SJSA1 (cell line): Measurements from ENCODE around the gene GADD45GIP1. TPM values are rescaled to one million over a fixed set of nuclear protein-coding genes. Genes with fewer than 3 reads are reported as not detected.
A peak's percentile ranks its signal among the peaks of the same experiment; 100 is the strongest.

ENCODE experiments used
- DNase-seq, 2 experiments: peaks; one replicate each; pipeline ENCODE4 v3.0.0-alpha.2; 2015 to 2020; ENCODE audit warnings: low spot score in 2 of 2, low read depth in 1 of 2
- H3K27ac ChIP-seq: fragments of 250-450 bp; sonication (Bioruptor Pico); 2 replicates; pipeline ENCODE4 v1.5.1; 2020; ENCODE audit warnings: mild to moderate bottlenecking, moderate library complexity
- H3K27me3 ChIP-seq: fragments of 250-450 bp; sonication (Bioruptor Pico); replicated peaks from 2 replicates; pipeline ENCODE4 v1.5.1; 2020; ENCODE audit warnings: mild to moderate bottlenecking, moderate library complexity
- H3K36me3 ChIP-seq: fragments of 250-450 bp; sonication (Bioruptor Pico); 2 replicates; pipeline ENCODE4 v1.5.1; 2020; ENCODE audit warnings: mild to moderate bottlenecking
- H3K4me1 ChIP-seq: fragments of 250-450 bp; sonication (Bioruptor Pico); replicated peaks from 2 replicates; pipeline ENCODE4 v1.6.1; 2021; ENCODE audit warnings: mild to moderate bottlenecking
- H3K4me3 ChIP-seq: fragments of 250-450 bp; sonication (Bioruptor Pico); 2 replicates; pipeline ENCODE4 v1.5.1; 2020; ENCODE audit warnings: mild to moderate bottlenecking
- H3K9me3 ChIP-seq: fragments of 250-450 bp; sonication (Bioruptor Pico); replicated peaks from 2 replicates; pipeline ENCODE4 v1.5.1; 2020; ENCODE audit warnings: mild to moderate bottlenecking
- total RNA-seq: library from RNA; depleted of rRNA; stranded (reverse); fragments of >200 nt; shearing (Covaris generic); gene quantifications from 2 replicates; pipeline ENCODE4 v1.2.3, GENCODE V29; 2014; rRNA removed

GADD45GIP1 gene
- total RNA-seq: 75.7 and 84.3 TPM in 2 replicates

GRCh38 chr19:12956446-12957388 is at the start of gene GADD45GIP1:
Gene GADD45GIP1 (minus strand): TSS chr19:12957223. CDS start chr19:12957212, 11 bp downstream.
- H3K4me1 ChIP-seq: peaks cover 15% of the 10 kb centered on the region
- no peaks in the 10 kb centered on the region for H3K9me3 ChIP-seq
- peak within 1 kb of the TSS; percentile 96 for H3K4me3 ChIP-seq
- H3K27ac ChIP-seq: peak within 1 kb of the TSS; percentile 78
- peaks cover 52% of the 10 kb centered on the region for H3K36me3 ChIP-seq
- peak; percentile 81 to 85 for DNase-seq
- H3K27me3 ChIP-seq: no peaks in the 10 kb centered on the region

GRCh38 chr19:13005861-13006370 is 48.9 kb upstream of the GADD45GIP1 start:
- Histone ChIP-seq H3K36me3 (no peaks in the 10 kb centered on the region), H3K27me3 (no peaks in the 10 kb centered on the region), H3K4me1 (no peaks in the 10 kb centered on the region), H3K27ac (no peak overlapping the region), H3K9me3 (no peaks in the 10 kb centered on the region), H3K4me3 (no peak overlapping the region)
- DNase-seq: no peak

DNA sequence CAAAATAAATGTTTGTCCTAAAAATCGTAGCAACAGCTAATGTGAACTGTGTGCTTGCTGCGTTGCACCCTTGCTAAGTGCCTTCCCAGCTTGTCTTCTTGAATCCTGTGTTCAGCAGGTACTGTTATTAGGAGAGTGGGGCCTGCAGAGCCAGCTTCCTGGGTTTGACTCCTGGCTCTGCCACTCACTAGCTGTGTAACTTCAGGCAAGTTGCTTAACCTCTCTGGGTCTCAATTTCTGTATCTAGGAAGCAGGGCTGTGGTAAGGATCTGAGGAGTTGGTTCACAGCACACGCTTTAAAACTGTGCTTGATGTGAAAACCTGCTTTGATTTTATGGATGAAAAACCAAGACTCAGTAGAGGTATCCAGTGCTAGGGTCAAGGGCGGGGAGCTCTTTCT is 48.2 kb upstream of the GADD45GIP1 start:
- no peak overlapping the region for H3K27ac ChIP-seq
- H3K27me3 ChIP-seq: no peaks in the 10 kb centered on the region
- DNase-seq: no peak
- H3K4me3 ChIP-seq: no peak overlapping the region
- H3K4me1 ChIP-seq: no peaks in the 10 kb centered on the region
- H3K36me3 ChIP-seq: no peaks in the 10 kb centered on the region
- H3K9me3 ChIP-seq: no peaks in the 10 kb centered on the region

DNA sequence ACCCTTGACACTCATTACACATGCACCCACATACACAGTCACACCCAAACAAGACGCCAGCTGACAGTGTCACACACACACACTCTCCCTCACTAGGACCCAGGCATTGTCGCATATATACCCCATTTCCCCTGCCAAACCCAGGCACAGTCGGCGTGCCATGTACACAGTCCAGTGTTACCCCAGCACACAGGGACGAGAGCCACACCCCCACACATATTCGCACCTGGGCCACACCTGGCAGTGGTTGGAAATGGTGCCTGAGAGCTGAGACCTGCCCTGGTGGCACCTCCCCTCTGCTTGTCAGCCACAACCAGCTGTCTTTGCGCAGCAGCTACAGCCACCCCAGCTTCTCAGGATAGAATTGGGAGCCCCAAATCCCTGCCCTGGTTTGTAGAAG is 47.2 kb upstream of the GADD45GIP1 start:
- no peak overlapping the region for H3K27ac ChIP-seq
- no peaks in the 10 kb centered on the region for H3K9me3 ChIP-seq
- H3K4me1 ChIP-seq: no peaks in the 10 kb centered on the region
- no peaks in the 10 kb centered on the region for H3K36me3 ChIP-seq
- no peaks in the 10 kb centered on the region for H3K27me3 ChIP-seq
- H3K4me3 ChIP-seq: no peak overlapping the region
- DNase-seq: no peak

- Histone ChIP-seq H3K4me1 (no peaks in the 10 kb centered on the region), H3K4me3 (no peak overlapping the region), H3K9me3 (no peaks in the 10 kb centered on the region), H3K27me3 (no peaks in the 10 kb centered on the region), H3K36me3 (peaks cover 4% of the 10 kb centered on the region), H3K27ac (no peak overlapping the region)
- DNase-seq: no peak
These were observed 46.1 kb upstream of the GADD45GIP1 start for GRCh38 chr19:13003081-13003480.

GRCh38 chr19:13002166-13002898 is 45.3 kb upstream of the GADD45GIP1 start:
- H3K36me3 ChIP-seq: peaks cover 4% of the 10 kb centered on the region
- no peak overlapping the region for H3K27ac ChIP-seq
- no peaks in the 10 kb centered on the region for H3K9me3 ChIP-seq
- no peaks in the 10 kb centered on the region for H3K27me3 ChIP-seq
- H3K4me3 ChIP-seq: no peak overlapping the region
- no peak for DNase-seq
- peaks cover under 1% of the 10 kb centered on the region for H3K4me1 ChIP-seq

DNA sequence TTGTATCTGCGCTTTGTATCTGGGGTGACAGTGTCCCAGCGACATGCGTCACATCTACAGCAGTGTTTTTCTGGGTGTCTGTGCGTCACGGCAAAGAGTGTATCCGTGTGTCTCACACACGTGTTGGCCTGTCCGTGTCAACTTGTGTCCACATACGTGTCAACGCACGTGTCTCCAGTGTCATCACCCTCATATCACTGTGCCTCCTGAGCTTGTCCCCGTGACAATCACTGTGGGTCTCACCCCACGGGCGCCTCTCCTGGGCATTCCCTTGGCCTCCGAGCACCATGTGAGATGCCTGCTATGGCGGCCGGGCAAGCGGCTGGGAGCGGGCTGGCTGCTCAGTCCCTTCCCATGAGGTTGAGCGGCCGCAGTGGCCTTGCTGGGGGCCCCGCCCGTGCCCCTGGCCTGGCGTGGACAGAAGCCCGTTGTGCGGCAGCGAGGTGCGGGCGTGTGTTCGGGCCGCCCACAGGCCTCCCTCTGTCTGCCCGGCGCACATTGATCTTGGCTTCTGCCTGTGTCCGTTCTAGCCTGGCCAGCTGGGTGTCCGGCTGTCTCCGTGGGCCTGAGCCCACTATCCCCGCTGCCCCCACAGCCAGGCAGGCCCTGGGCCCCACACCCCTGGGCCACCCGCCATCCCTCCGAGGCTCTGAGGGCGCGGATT is 44.6 kb upstream of the GADD45GIP1 start:
- H3K36me3 ChIP-seq: peaks cover 4% of the 10 kb centered on the region
- H3K4me3 ChIP-seq: no peak overlapping the region
- no peaks in the 10 kb centered on the region for H3K27me3 ChIP-seq
- no peak overlapping the region for H3K27ac ChIP-seq
- peaks cover 8% of the 10 kb centered on the region for H3K4me1 ChIP-seq
- no peaks in the 10 kb centered on the region for H3K9me3 ChIP-seq
- DNase-seq: no peak

DNA sequence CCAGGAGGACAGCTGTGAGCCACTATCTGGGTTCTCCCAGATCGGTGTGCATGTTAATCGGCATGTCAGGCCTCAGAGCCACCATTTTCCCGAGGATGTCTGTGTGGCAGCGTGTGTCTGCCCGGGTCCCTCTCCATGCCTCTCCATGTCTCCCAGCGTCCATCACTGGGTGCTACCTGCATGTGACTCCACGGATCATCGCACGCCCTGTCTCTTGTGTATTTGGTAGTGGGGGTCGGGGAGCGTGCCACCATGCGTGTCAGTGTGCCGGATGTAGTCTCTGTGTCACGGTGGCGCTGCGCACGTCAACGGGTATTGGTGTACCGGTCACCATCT is 44.1 kb upstream of the GADD45GIP1 start:
- H3K27me3 ChIP-seq: no peaks in the 10 kb centered on the region
- peaks cover 13% of the 10 kb centered on the region for H3K4me1 ChIP-seq
- no peak for DNase-seq
- H3K36me3 ChIP-seq: peaks cover 4% of the 10 kb centered on the region
- no peak overlapping the region for H3K27ac ChIP-seq
- no peaks in the 10 kb centered on the region; the same call in 1 of the 2 replicates for H3K9me3 ChIP-seq
- H3K4me3 ChIP-seq: no peak overlapping the region

GRCh38 chr19:12997967-12998940 is 41.2 kb upstream of the GADD45GIP1 start:
- H3K27ac ChIP-seq: no peak overlapping the region
- peaks cover 20% of the 10 kb centered on the region for H3K4me1 ChIP-seq
- H3K36me3 ChIP-seq: peaks cover 6% of the 10 kb centered on the region
- H3K9me3 ChIP-seq: no peaks in the 10 kb centered on the region; the same call in 1 of the 2 replicates
- no peak for DNase-seq
- no peaks in the 10 kb centered on the region for H3K27me3 ChIP-seq
- no peak overlapping the region for H3K4me3 ChIP-seq

DNA sequence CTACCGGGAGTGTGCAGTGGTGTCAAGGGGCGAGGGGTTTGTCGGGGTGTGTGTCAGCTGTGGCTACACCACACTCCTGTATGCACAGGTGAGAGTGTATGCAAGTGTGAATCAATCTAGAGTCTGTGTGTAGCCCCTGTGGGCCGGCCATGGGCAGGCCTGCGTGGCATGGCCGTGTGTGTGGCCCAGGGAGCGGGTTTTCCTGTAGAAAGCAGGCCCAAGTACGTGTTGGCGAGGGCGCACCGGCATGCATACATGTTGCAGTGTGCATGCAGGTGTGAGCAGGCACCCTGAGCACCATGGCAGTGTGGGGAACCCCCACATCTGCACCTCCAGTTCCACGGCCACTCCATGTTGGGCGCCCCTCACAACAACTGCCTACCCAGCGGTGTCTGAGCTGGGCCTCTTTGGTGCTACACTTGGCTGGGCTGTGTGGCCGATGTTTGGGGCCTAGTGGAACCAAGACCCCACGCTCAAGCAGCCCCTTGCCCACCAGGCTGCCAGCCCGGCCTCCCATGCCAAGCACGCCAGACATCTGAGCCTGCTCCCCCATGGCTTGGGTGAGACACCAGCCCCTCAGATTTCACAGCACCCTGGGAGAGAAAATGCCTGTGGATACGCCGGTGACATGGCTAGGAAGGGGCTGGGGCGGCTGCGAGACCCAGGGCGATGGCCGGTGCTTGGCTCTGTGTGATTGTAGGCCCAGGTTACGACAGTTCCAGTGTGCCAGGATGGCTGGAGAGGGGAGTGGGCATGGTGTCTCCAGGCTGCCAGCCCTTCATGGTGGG is 40.4 kb upstream of the GADD45GIP1 start:
- no peak overlapping the region for H3K27ac ChIP-seq
- peak overlapping the region; percentile 72 for H3K4me3 ChIP-seq
- H3K4me1 ChIP-seq: peaks cover 20% of the 10 kb centered on the region
- H3K27me3 ChIP-seq: no peaks in the 10 kb centered on the region
- DNase-seq: no peak
- H3K36me3 ChIP-seq: peaks cover 6% of the 10 kb centered on the region
- H3K9me3 ChIP-seq: no peaks in the 10 kb centered on the region; the same call in 1 of the 2 replicates

GRCh38 chr19:12996406-12997094 is 39.5 kb upstream of the GADD45GIP1 start:
- Histone ChIP-seq H3K27me3 (no peaks in the 10 kb centered on the region), H3K4me1 (peaks cover 20% of the 10 kb centered on the region), H3K27ac (0 out of 2 replicates have a peak overlapping the region, but pooled peaks have one; percentile 5), H3K9me3 (no peaks in the 10 kb centered on the region; the same call in 1 of the 2 replicates), H3K36me3 (peaks cover 6% of the 10 kb centered on the region), H3K4me3 (peak overlapping the region; percentile 72)
- DNase-seq: peak; percentile 55 to 59
